Measurements from ENCODE around the gene PPP1R15B.

The PPP1R15B gene

DNA sequence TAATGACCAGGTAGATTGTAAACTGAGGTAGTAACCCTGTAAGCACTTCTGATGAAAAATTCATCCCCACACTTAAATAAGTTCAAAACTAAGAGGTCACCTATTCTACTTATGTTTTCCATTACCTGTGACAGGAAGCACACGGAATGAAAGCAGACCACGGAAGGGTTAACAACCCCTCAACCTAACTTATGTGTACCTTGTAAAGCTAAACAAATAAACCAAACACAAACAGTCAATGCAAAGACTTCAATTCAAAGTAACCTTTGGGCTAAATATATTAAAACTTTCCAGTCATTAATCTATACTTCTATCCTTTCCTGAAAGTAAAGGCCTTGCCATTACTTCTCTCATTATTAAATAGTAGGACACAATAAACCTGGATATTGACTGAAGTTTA, 7.0 kb downstream of the PPP1R15B start:
- Histone ChIP-seq H3K9me3 (ENCODE audit: insufficient read depth, low read length) (no peaks in the 10 kb centered on the region), H3K36me3 (ENCODE audit: insufficient read depth, insufficient read length, low read length) (peaks cover 87% of the 10 kb centered on the region), H3K4me3 (ENCODE audit: insufficient read length, low read depth) (no peak overlapping the region), H3K9ac (ENCODE audit: insufficient read length, low read depth) (no peak overlapping the region), H3K27me3 (ENCODE audit: insufficient read depth, insufficient read length) (no peaks in the 10 kb centered on the region), H3K4me1 (ENCODE audit: insufficient read depth, insufficient read length) (no peaks in the 10 kb centered on the region)
- no peak for DNase-seq (ENCODE audit: low read depth, low spot score)
- TF ChIP-seq ZNF274 (IDR thresholded peaks at IDR 0.05; ENCODE audit: low read depth, low read length) (no peak), SUZ12 (IDR thresholded peaks at IDR 0.05; ENCODE audit: extremely low read depth, insufficient read depth, insufficient read length) (no peak), YY1 (IDR thresholded peaks at IDR 0.05; ENCODE audit: insufficient read depth, insufficient read length) (no peak)

DNA sequence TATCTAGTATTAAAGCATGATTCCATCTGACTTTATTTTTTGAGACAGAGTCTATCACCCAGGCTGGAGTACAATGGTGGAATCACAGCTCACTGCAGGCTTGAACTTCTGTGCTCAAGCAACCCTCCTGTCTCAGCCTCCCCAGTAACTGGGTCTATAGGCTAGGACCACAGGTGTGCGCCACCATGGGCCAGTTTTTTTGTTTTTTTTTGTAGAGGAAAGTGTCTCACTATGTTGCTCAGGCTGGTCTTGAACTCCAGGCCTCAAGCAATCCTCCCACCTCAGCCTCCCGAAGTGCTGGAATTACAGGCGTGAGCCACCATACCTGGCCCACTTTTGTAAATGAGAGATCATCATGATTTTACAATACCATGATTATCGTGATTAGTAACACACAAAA, 9.2 kb downstream of the PPP1R15B start:
- no peaks in the 10 kb centered on the region for H3K4me1 ChIP-seq (ENCODE audit: insufficient read depth, insufficient read length)
- peaks cover 79% of the 10 kb centered on the region for H3K36me3 ChIP-seq (ENCODE audit: insufficient read depth, insufficient read length, low read length)
- no peak for TF ChIP-seq YY1 (IDR thresholded peaks at IDR 0.05; ENCODE audit: insufficient read depth, insufficient read length)
- no peak for TF ChIP-seq SUZ12 (IDR thresholded peaks at IDR 0.05; ENCODE audit: extremely low read depth, insufficient read depth, insufficient read length)
- TF ChIP-seq ZNF274 (IDR thresholded peaks at IDR 0.05; ENCODE audit: low read depth, low read length): no peak
- H3K9me3 ChIP-seq (ENCODE audit: insufficient read depth, low read length): no peaks in the 10 kb centered on the region
- H3K4me3 ChIP-seq (ENCODE audit: insufficient read length, low read depth): no peak overlapping the region
- no peak for DNase-seq (ENCODE audit: low read depth, low spot score)
- H3K27me3 ChIP-seq (ENCODE audit: insufficient read depth, insufficient read length): no peaks in the 10 kb centered on the region
- no peak overlapping the region for H3K9ac ChIP-seq (ENCODE audit: insufficient read length, low read depth)

DNA sequence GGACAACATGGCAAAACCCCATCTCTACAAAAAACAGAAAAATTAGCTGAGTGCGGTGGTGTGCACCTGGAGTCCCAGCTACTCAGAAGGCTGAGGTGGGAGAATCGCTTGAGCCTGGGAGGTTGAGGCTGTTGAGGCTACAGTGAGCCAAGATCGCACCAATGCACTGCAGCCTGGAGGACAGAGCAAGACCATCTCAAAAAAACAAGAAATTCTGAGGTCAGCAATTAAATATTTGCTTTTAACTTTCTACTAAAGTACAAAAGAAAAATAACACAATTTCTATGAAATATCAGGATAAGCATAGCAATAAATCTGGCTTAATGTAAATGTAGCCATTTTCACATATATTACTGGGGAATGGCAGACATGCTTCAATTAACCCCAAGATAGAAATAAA, 9.9 kb downstream of the PPP1R15B start:
- TF ChIP-seq ZNF274 (IDR thresholded peaks at IDR 0.05; ENCODE audit: low read depth, low read length): no peak
- no peak for TF ChIP-seq SUZ12 (IDR thresholded peaks at IDR 0.05; ENCODE audit: extremely low read depth, insufficient read depth, insufficient read length)
- TF ChIP-seq YY1 (IDR thresholded peaks at IDR 0.05; ENCODE audit: insufficient read depth, insufficient read length): no peak
- DNase-seq (ENCODE audit: low read depth, low spot score): no peak
- peaks cover 73% of the 10 kb centered on the region for H3K36me3 ChIP-seq (ENCODE audit: insufficient read depth, insufficient read length, low read length)
- no peaks in the 10 kb centered on the region for H3K4me1 ChIP-seq (ENCODE audit: insufficient read depth, insufficient read length)
- H3K27me3 ChIP-seq (ENCODE audit: insufficient read depth, insufficient read length): no peaks in the 10 kb centered on the region
- H3K4me3 ChIP-seq (ENCODE audit: insufficient read length, low read depth): no peak overlapping the region
- no peak overlapping the region for H3K9ac ChIP-seq (ENCODE audit: insufficient read length, low read depth)
- H3K9me3 ChIP-seq (ENCODE audit: insufficient read depth, low read length): no peaks in the 10 kb centered on the region

DNA sequence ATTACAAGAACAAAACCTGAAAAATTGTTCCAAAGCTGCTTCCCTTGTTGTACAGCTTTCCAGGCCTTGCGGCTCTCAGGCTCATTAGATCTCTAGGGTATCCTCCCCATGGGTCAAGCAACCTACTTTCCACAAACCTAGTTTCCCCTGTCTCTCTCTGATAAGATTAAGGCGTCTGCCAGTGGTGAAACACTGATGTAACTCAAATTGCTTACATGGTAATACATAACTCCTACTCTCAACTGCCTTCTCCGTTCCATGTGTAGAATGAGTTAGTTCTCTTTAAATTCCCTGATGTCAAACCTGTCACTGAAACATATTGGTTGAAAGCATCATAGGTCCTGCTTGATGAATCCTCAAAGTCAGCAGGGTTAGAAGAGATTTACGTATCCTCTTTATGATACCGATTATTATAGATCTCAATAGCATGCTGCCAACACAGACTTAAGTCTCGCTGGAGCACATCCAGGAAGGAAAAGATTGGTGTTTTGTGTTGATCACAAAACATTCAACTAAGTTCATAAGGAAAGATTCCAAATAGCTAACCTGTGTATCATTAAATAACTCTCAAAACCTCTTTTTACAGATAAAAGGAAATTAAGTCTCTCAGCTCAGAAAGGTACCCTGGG, 10.6 kb downstream of the PPP1R15B start:
- Histone ChIP-seq H3K27me3 (ENCODE audit: insufficient read depth, insufficient read length) (no peaks in the 10 kb centered on the region), H3K4me3 (ENCODE audit: insufficient read length, low read depth) (no peak overlapping the region), H3K36me3 (ENCODE audit: insufficient read depth, insufficient read length, low read length) (peaks cover 66% of the 10 kb centered on the region), H3K9me3 (ENCODE audit: insufficient read depth, low read length) (no peaks in the 10 kb centered on the region), H3K4me1 (ENCODE audit: insufficient read depth, insufficient read length) (no peaks in the 10 kb centered on the region), H3K9ac (ENCODE audit: insufficient read length, low read depth) (no peak overlapping the region)
- TF ChIP-seq SUZ12 (IDR thresholded peaks at IDR 0.05; ENCODE audit: extremely low read depth, insufficient read depth, insufficient read length): no peak
- TF ChIP-seq ZNF274 (IDR thresholded peaks at IDR 0.05; ENCODE audit: low read depth, low read length): no peak
- no peak for TF ChIP-seq YY1 (IDR thresholded peaks at IDR 0.05; ENCODE audit: insufficient read depth, insufficient read length)
- DNase-seq (ENCODE audit: low read depth, low spot score): no peak

DNA sequence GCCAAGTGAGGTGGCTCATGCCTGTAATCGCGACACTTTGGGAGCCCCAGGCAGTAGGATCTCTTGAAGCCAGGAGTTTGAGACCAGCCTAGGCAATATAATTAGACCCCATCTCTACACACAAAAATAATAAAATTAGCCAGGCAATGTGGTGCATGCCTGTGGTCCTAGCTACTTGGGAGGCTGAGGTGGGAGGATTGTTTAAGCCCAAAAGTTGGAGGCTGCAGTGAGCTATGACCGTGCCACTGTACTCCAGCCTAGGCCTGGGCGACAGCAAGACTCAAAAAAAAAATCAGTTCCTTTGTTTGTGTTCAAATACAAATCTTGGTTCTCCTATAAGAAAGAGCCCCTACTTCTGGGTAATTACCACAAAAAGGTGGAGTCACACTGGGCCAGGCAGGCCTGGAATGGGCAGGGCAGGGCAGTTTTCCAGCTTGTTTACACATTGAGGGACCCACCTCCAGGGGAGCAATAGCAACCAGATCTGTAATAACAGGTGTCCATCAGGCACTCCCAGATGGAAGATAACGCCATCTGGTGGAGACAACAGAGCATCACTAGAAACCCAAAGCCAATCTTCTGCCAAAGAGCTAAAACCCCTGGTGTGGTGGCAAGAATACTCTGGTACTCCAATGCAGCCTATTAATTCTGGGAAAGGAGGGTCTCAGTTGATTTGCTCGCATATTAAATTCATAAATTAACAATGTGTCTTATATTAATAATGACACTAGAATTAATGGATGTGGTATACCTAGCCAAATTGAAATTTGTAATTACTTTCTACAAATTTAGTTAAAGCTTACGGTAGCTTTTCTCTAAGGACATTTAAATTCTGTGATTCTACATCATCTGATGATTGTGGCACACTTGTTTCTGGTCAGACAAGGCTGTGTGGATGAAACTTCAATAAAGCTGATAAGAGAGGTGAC, 13.2 kb downstream of the PPP1R15B start:
- Histone ChIP-seq H3K4me1 (ENCODE audit: insufficient read depth, insufficient read length) (no peaks in the 10 kb centered on the region), H3K4me3 (ENCODE audit: insufficient read length, low read depth) (no peak overlapping the region), H3K9ac (ENCODE audit: insufficient read length, low read depth) (no peak overlapping the region), H3K36me3 (ENCODE audit: insufficient read depth, insufficient read length, low read length) (peaks cover 41% of the 10 kb centered on the region), H3K9me3 (ENCODE audit: insufficient read depth, low read length) (no peaks in the 10 kb centered on the region), H3K27me3 (ENCODE audit: insufficient read depth, insufficient read length) (no peaks in the 10 kb centered on the region)
- TF ChIP-seq SUZ12 (IDR thresholded peaks at IDR 0.05; ENCODE audit: extremely low read depth, insufficient read depth, insufficient read length) (no peak), YY1 (IDR thresholded peaks at IDR 0.05; ENCODE audit: insufficient read depth, insufficient read length) (no peak)
- peak; percentile 90 for DNase-seq (ENCODE audit: low read depth, low spot score)

DNA sequence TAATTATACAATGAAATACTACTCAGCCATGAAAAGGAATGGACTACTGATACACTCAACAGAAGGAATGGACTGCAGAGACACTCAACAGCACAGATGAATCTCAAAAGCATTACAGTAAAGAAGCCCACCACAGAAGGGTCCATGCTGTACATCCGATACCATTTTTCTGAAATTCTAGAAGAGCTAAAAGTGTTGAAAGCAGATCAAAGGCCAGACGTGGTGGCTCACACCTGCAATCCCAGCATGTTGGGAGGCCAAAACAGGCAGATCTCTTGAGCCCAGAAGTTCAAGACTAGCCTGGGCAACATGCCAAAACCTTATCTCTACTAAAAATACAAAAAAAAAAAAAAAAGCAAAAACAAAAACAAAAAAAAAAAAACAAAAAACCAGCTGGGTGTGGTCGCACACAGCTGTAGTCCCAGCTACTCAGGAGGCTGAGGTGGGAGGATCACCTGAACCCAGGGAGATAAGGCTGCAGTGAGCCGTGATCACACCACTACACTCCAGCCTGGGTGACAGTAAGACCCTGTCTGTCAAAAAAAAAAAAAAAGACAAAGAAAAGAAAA, 15.5 kb downstream of the PPP1R15B start:
- H3K4me3 ChIP-seq (ENCODE audit: insufficient read length, low read depth): no peak overlapping the region
- H3K4me1 ChIP-seq (ENCODE audit: insufficient read depth, insufficient read length): no peaks in the 10 kb centered on the region
- H3K27me3 ChIP-seq (ENCODE audit: insufficient read depth, insufficient read length): no peaks in the 10 kb centered on the region
- H3K9me3 ChIP-seq (ENCODE audit: insufficient read depth, low read length): no peaks in the 10 kb centered on the region
- DNase-seq (ENCODE audit: low read depth, low spot score): no peak
- TF ChIP-seq YY1 (IDR thresholded peaks at IDR 0.05; ENCODE audit: insufficient read depth, insufficient read length) (no peak), SUZ12 (IDR thresholded peaks at IDR 0.05; ENCODE audit: extremely low read depth, insufficient read depth, insufficient read length) (no peak), ZNF274 (IDR thresholded peaks at IDR 0.05; ENCODE audit: low read depth, low read length) (no peak)
- peaks cover 28% of the 10 kb centered on the region for H3K36me3 ChIP-seq (ENCODE audit: insufficient read depth, insufficient read length, low read length)
- no peak overlapping the region for H3K9ac ChIP-seq (ENCODE audit: insufficient read length, low read depth)

DNA sequence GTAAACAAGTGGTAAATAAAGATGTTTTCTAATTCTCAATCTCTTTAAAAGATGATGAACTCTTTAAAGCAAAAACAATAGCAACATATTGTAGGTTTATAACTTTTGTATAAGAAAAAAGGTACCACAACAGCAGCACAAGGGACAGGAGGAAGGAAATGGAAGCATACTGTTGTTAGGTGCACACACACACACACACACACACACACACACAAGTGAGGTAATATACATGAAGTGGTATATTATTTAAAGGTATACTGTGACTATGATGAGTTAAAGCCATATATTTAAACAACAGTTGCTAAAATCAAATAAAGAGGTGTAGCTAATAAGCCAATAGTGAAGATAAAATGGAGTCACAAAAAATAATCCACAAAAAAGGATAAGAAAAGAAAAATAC, 20.0 kb downstream of the PPP1R15B start:
- no peaks in the 10 kb centered on the region for H3K36me3 ChIP-seq (ENCODE audit: insufficient read depth, insufficient read length, low read length)
- no peaks in the 10 kb centered on the region for H3K4me1 ChIP-seq (ENCODE audit: insufficient read depth, insufficient read length)
- no peak for TF ChIP-seq YY1 (IDR thresholded peaks at IDR 0.05; ENCODE audit: insufficient read depth, insufficient read length)
- no peak for TF ChIP-seq SUZ12 (IDR thresholded peaks at IDR 0.05; ENCODE audit: extremely low read depth, insufficient read depth, insufficient read length)
- TF ChIP-seq ZNF274 (IDR thresholded peaks at IDR 0.05; ENCODE audit: low read depth, low read length): no peak
- no peak overlapping the region for H3K9ac ChIP-seq (ENCODE audit: insufficient read length, low read depth)
- no peak overlapping the region for H3K4me3 ChIP-seq (ENCODE audit: insufficient read length, low read depth)
- no peaks in the 10 kb centered on the region for H3K9me3 ChIP-seq (ENCODE audit: insufficient read depth, low read length)
- DNase-seq (ENCODE audit: low read depth, low spot score): no peak
- H3K27me3 ChIP-seq (ENCODE audit: insufficient read depth, insufficient read length): no peaks in the 10 kb centered on the region

Data from NT2/D1 (cell line).